GM12872 (cell line): ENCODE results near the gene TSNAX.

Source experiments
- TF ChIP-seq, protein P1 (sequence below): IDR thresholded peaks from 3 replicates; pipeline ENCODE4 v1.5.1; 2011; ENCODE audit warnings: low read depth, mild to moderate bottlenecking, low read length, moderate library complexity; ENCODE audit not compliant: insufficient read depth

The TSNAX gene

GRCh38 chr1:231605149-231606100 is 77.0 kb downstream of the TSNAX start:
- TF ChIP-seq, protein P1, sequence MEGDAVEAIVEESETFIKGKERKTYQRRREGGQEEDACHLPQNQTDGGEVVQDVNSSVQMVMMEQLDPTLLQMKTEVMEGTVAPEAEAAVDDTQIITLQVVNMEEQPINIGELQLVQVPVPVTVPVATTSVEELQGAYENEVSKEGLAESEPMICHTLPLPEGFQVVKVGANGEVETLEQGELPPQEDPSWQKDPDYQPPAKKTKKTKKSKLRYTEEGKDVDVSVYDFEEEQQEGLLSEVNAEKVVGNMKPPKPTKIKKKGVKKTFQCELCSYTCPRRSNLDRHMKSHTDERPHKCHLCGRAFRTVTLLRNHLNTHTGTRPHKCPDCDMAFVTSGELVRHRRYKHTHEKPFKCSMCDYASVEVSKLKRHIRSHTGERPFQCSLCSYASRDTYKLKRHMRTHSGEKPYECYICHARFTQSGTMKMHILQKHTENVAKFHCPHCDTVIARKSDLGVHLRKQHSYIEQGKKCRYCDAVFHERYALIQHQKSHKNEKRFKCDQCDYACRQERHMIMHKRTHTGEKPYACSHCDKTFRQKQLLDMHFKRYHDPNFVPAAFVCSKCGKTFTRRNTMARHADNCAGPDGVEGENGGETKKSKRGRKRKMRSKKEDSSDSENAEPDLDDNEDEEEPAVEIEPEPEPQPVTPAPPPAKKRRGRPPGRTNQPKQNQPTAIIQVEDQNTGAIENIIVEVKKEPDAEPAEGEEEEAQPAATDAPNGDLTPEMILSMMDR, result no peak

DNA sequence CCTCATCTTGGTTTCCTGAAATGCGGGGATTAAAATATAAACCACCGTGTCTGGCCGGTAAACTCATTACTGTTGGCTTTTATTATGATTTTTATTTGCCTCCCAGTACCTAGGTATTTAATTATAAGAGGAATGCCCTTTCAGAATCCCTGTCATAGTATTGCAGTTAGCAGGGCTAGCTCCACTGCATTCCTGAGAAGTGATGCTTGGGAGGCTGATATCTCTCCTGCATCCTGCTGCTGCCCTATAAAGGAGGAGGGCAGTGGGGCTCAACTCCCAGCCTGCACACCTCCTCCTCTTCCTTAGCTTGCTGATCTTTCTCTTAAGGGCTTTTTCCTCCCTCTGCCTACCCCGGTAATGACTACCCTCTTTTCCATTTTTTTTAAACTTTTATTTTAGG is 78.2 kb downstream of the TSNAX start:
- TF ChIP-seq, protein P1, result no peak

DNA sequence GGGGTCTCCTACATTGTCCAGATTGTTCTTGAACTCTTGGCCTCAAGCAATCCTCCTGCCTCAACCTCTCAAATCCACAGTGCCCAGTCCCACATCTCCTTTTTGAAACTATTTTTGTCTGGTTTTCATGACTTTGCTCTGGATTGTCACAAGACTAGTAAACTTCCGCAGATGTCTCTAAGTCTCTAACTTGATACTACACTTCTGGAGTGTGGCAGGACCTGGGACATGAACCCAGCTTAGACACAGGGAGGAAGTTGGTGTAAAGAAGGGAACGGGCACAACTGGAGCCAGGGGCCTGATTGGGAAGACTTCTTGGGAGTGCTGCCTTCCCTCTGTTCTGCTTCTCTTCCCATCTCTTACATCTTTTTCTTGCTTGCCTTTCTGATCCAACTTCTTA is 81.9 kb downstream of the TSNAX start:
- TF ChIP-seq, protein P1, result no peak

GRCh38 chr1:231611111-231611510 is 82.6 kb downstream of the TSNAX start:
- TF ChIP-seq, protein P1, result no peak

DNA sequence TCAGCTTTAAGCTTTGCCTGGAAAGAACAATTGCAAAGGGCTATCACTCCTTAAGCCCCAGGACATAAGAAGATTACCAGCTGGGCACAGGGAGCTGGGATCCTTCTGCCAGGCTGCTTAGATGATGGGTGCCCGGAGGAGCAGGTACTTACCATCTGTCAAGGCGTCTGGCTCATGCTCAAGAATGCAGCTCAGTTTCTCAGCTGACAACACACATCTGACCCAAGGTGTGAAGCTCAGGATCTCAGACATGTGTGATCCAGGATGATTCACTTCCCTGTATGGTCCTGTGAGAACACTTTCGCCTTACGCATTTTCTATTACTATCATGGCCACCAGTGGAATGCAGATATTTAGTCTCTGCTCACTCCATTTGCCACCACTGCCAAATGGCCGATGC is 83.4 kb downstream of the TSNAX start:
- TF ChIP-seq, protein P1, result no peak

- TF ChIP-seq, protein P1, result no peak
Observed at GRCh38 chr1:231612393-231613089, 84.1 kb downstream of the TSNAX start.
